PC-3 (cell line): ENCODE data around the gene FCRL2. TPM values are rescaled to one million over a fixed set of nuclear protein-coding genes. Genes with fewer than 3 reads are reported as not detected.

Experiments
- ATAC-seq: fragments of 200-7000 bp; cut with Tn5 transposase; 2 replicates; pipeline ENCODE4 v1.9.1; 2020; ENCODE audit warnings: mild to moderate bottlenecking, moderate library complexity
- BruUV-seq: library from RNA; stranded (reverse); fragments of 400-500 nt; replicated peaks from 2 replicates; lab custom pipeline; 2021; lab: Mats Ljungman, UMichigan
- CTCF ChIA-PET: fragments of 300-600 bp; sonication (Branson Sonifier 250); formaldehyde crosslinking; loops from one replicate; lab custom pipeline; 2022; ENCODE audit warnings: antibody characterized with exemption; lab: Charles Lee
- POLR2A ChIA-PET: fragments of 300-600 bp; sonication (Branson Sonifier 250); formaldehyde crosslinking; loops from one replicate; lab custom pipeline; 2022; ENCODE audit warnings: antibody characterized with exemption; ENCODE audit not compliant: unreplicated experiment; lab: Charles Lee
- DNase-seq: peaks from one replicate; pipeline ENCODE4 v3.0.0-alpha.2; 2015
- H2AFZ ChIP-seq: fragments of 300-600 bp; sonication (generic); 2 replicates; pipeline ENCODE4 v1.6.0; 2016; ENCODE audit warnings: antibody characterized with exemption, low read length
- H3F3A ChIP-seq: fragments of 300-600 bp; sonication (generic); one replicate; pipeline ENCODE4 v1.6.0; 2017; ENCODE audit warnings: antibody characterized with exemption, low read length, control low read depth, mild to moderate bottlenecking; ENCODE audit not compliant: unreplicated experiment
- H3K27ac ChIP-seq: fragments of 300-600 bp; sonication (generic); 2 replicates; pipeline ENCODE4 v1.5.1; 2016; ENCODE audit warnings: mild to moderate bottlenecking, low read length
- H3K27me3 ChIP-seq: fragments of 300-600 bp; sonication (generic); 2 replicates; pipeline ENCODE4 v1.6.1; 2016; ENCODE audit warnings: low read length, mixed read lengths
- H3K36me3 ChIP-seq: fragments of 300-600 bp; sonication (generic); 2 replicates; pipeline ENCODE4 v1.6.1; 2016; ENCODE audit warnings: low read depth, mixed run types, low read length, mixed read lengths
- H3K4me1 ChIP-seq: fragments of 300-600 bp; sonication (generic); 2 replicates; pipeline ENCODE4 v1.5.1; 2016; ENCODE audit warnings: low read length; ENCODE audit not compliant: insufficient read depth
- H3K4me2 ChIP-seq: fragments of 300-600 bp; sonication (generic); 2 replicates; pipeline ENCODE4 v1.6.0; 2016; ENCODE audit warnings: low read length
- H3K4me3 ChIP-seq: fragments of 300-600 bp; sonication (generic); 2 replicates; pipeline ENCODE4 v1.5.1; 2016; ENCODE audit warnings: mild to moderate bottlenecking, low read length, mixed read lengths
- H3K79me2 ChIP-seq: fragments of 300-600 bp; sonication (generic); 2 replicates; pipeline ENCODE4 v1.6.1; 2017; ENCODE audit warnings: low read length, mixed read lengths
- H3K9ac ChIP-seq: fragments of 300-600 bp; sonication (generic); 2 replicates; pipeline ENCODE4 v1.6.0; 2016; ENCODE audit warnings: mild to moderate bottlenecking, low read length
- H3K9me2 ChIP-seq: fragments of 300-600 bp; sonication (generic); replicated peaks from 2 replicates; pipeline ENCODE4 v1.6.1; 2016; ENCODE audit warnings: mixed run types, low read length, mixed read lengths
- H3K9me3 ChIP-seq: fragments of 300-600 bp; sonication (generic); 2 replicates; pipeline ENCODE4 v1.6.1; 2016; ENCODE audit warnings: low read length, mixed read lengths
- H4K20me1 ChIP-seq: fragments of 300-600 bp; sonication (generic); 2 replicates; pipeline ENCODE4 v1.6.1; 2016; ENCODE audit warnings: low read length, mixed read lengths
- CTCF ChIP-seq: fragments of 300-600 bp; sonication (generic); conservative IDR thresholded peaks from 2 replicates; pipeline ENCODE4 v1.5.1; 2017; ENCODE audit warnings: antibody characterized with exemption, low read depth, mild to moderate bottlenecking, low read length
- EZH2 ChIP-seq: fragments of 300-600 bp; sonication (generic); IDR thresholded peaks from one replicate; pipeline ENCODE4 v1.6.1; 2017; ENCODE audit warnings: antibody characterized with exemption, mild to moderate bottlenecking, low read length; ENCODE audit not compliant: unreplicated experiment
- EZH2phosphoT487 ChIP-seq: fragments of 300-600 bp; sonication (generic); IDR thresholded peaks from 2 replicates; pipeline ENCODE4 v1.6.1; 2018; ENCODE audit warnings: mild to moderate bottlenecking, antibody characterized with exemption, low read length, borderline replicate concordance
- intact Hi-C: fragments of 100-400 bp; cut with micrococcal nuclease; formaldehyde crosslinking; loops from 2 replicates; pipeline ENCODE4 v1.9.0; 2023
- total RNA-seq: library from RNA; depleted of rRNA; stranded (reverse); fragments of >200 nt; gene quantifications from 2 replicates; pipeline ENCODE4 v1.2.3, GENCODE V29; 2014

The FCRL2 gene
- total RNA-seq, 1 experiment from 2014 or later: not detected

GRCh38 chr1:157732755-157733154 is 44.2 kb downstream of the FCRL2 start:
- BruUV-seq: no TSS peak
- TF ChIP-seq EZH2phosphoT487: no peak
- no peak for TF ChIP-seq CTCF
- TF ChIP-seq EZH2: no peak
- no peaks in the 10 kb centered on the region for H3K27me3 ChIP-seq
- H3K36me3 ChIP-seq: no peaks in the 10 kb centered on the region
- no peaks in the 10 kb centered on the region for H3F3A ChIP-seq
- no peaks in the 10 kb centered on the region for H3K79me2 ChIP-seq
- ChIA-PET POLR2A (no interaction called here), CTCF (no interaction called here)
- no peaks in the 10 kb centered on the region for H3K4me1 ChIP-seq
- H3K9me2 ChIP-seq: no peaks in the 10 kb centered on the region
- no peak for DNase-seq
- H3K4me2 ChIP-seq: no peak overlapping the region
- no peak overlapping the region for H3K27ac ChIP-seq
- no peak for ATAC-seq
- no peaks in the 10 kb centered on the region for H3K9me3 ChIP-seq
- H4K20me1 ChIP-seq: no peaks in the 10 kb centered on the region
- intact Hi-C loops: no loop called here
- no peak overlapping the region for H3K4me3 ChIP-seq
- H2AFZ ChIP-seq: no peak overlapping the region
- no peak overlapping the region for H3K9ac ChIP-seq

GRCh38 chr1:157725221-157725577 is 51.7 kb downstream of the FCRL2 start:
- CTCF ChIA-PET: no interaction called here
- H3F3A ChIP-seq: no peaks in the 10 kb centered on the region
- H3K9me2 ChIP-seq: no peaks in the 10 kb centered on the region
- H3K27ac ChIP-seq: no peak overlapping the region
- BruUV-seq: no TSS peak
- ATAC-seq: no peak
- H3K9ac ChIP-seq: no peak overlapping the region
- DNase-seq: no peak
- peaks cover 10% of the 10 kb centered on the region for H3K9me3 ChIP-seq
- no peaks in the 10 kb centered on the region for H3K36me3 ChIP-seq
- no peak overlapping the region for H3K4me2 ChIP-seq
- no peaks in the 10 kb centered on the region for H3K79me2 ChIP-seq
- POLR2A ChIA-PET: no interaction called here
- H3K27me3 ChIP-seq: peaks cover 9% of the 10 kb centered on the region; the same call in 1 of the 2 replicates
- intact Hi-C loops: no loop called here
- no peaks in the 10 kb centered on the region for H3K4me1 ChIP-seq
- no peak overlapping the region for H3K4me3 ChIP-seq
- no peaks in the 10 kb centered on the region for H4K20me1 ChIP-seq
- no peak overlapping the region for H2AFZ ChIP-seq
- TF ChIP-seq EZH2phosphoT487 (no peak), EZH2 (no peak), CTCF (no peak)

GRCh38 chr1:157724537-157725220 is 52.3 kb downstream of the FCRL2 start:
- Histone ChIP-seq H3K27ac (no peak overlapping the region), H3K9me3 (peaks cover 10% of the 10 kb centered on the region), H3K9me2 (no peaks in the 10 kb centered on the region), H3K4me3 (no peak overlapping the region), H3K36me3 (no peaks in the 10 kb centered on the region), H3K27me3 (peaks cover 9% of the 10 kb centered on the region; the same call in 1 of the 2 replicates), H3K79me2 (no peaks in the 10 kb centered on the region), H3K9ac (no peak overlapping the region), H3F3A (no peaks in the 10 kb centered on the region), H2AFZ (no peak overlapping the region), H4K20me1 (no peaks in the 10 kb centered on the region), H3K4me2 (no peak overlapping the region), H3K4me1 (no peaks in the 10 kb centered on the region)
- no peak for ATAC-seq
- ChIA-PET CTCF (no interaction called here), POLR2A (no interaction called here)
- TF ChIP-seq CTCF (no peak), EZH2 (no peak), EZH2phosphoT487 (no peak)
- no peak for DNase-seq
- intact Hi-C loops: no loop called here
- BruUV-seq: no TSS peak
